HG02610 (cell line): ENCODE measurements around the gene PARG.
"Not testable (repeated sequence)": the region's sequence is repeated elsewhere in the genome, so short reads cannot be mapped to it uniquely, and the experiment has no call there.

Source experiments
- ATAC-seq: cut with Tn5 transposase; IDR thresholded peaks from one replicate; pipeline ENCODE4 v1.9.1; 2021; ENCODE audit warnings: mild to moderate bottlenecking, moderate library complexity; ENCODE audit not compliant: unreplicated experiment

The PARG gene

DNA sequence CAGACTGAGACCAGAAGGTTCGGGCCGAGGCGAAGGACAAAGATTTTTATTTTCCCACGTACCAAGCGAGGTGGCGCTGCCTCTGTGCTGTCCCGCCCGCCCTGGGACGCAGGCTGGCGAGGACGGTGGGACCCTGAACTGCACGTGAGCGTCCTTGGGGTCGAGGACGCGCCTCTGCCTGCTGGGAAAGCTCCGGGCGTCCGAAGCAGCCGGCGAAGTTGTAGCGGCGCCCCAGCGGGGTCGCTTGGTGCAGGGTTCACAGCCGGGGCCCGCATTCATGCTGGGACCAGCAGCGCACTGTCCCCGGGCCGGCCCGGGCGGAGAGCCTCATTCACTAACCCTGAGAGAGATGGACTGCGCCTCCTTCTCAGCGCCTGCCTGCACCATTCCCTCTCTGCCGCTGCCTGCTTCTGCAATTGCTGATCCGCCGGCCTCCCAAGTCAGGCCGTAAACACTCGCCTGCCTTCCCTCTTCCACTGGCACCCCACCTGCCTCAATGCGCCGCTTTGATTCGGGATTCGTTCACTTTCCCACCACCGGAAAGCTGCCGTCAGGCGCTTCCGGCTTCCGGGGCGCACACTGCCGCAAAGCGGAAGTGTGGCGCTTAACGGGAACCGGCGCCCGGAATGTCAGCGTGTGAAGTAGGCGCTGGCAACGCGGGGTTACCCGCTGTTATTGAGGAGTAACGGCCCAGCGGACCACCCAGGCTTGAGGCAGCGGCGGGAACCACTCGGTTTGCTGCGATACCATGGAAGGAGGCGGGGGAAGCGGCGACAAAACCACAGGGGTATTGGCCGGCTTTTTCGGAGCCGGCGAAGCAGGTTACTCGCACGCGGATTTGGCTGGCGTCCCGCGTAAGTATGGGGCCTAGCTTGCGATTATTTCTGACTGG, at the start of gene PARG, which contains the start of gene TIMM23B:
Gene PARG, minus strand, starts transcription at position 581 of the 892 bp plus-strand sequence. Its CDS starts 302 bp downstream, at position 279.
Gene TIMM23B, plus strand, starts transcription at position 607 of the 892 bp plus-strand sequence. Its CDS starts 142 bp downstream, at position 749.
- ATAC-seq: peak; percentile 69

DNA sequence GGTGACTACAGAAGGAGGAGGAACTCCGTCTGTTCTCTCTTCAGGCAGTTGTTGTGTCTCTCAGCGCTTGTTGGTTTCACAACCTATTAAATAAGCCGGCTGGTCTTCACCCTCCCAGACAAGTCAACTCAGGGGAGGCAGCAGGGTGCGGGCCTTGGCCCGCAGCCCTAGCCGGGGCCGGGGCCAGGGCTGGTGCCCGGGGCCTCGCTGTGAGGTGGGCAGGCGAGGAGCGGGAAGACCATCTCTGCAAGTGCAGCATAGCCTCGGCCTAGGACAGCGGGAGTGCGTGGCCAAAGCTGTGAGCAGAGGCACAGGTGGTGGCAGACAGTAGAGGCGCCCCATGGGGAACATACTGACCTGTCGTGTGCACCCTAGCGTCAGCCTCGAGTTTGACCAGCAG, 46.5 kb upstream of the PARG start, which contains the start of gene AGAP6:
Gene AGAP6, plus strand, starts transcription at position 31 of the 400 bp plus-strand sequence. Its CDS starts 310 bp downstream, at position 341.
- not testable (repeated sequence) for ATAC-seq

DNA sequence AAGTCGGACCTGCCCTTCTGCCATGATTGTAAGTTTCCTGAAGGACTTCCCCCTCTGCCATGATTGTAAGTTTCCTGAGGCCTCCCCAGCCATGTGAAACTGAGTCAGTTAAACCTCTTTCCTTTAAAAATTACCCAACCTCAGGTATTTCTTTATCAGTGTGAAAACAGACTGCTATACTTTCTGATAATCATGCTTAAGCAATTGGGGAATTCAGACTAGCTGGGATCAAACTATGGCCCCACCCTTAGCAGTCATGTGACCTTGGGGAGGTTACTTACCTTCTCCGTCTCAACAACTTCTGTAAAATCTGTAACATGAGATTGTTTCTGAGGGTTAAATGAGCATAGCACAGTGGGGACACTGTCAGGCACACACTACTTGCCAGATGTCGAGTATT, 45.4 kb upstream of the PARG start:
- not testable (repeated sequence) for ATAC-seq

DNA sequence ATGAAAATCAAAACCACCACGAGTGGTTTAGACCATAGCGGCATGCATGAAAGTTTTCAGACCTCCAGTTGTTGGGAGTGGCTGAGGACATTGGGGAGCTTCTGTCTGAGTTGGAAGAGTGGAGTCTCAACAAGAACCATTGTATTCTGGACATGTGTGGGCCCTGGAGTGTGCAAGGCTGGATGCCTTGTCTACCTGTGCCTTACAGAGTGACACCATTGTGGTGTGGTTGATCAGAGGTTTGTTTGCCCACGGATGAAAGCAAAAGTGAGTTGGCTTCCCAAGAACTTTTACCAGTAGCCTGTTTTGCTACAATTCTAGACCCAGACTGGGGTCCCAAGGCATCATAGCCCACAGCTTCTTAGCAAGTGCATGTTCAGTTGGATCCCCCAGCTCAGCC, 35.9 kb upstream of the PARG start:
- not testable (repeated sequence) for ATAC-seq

DNA sequence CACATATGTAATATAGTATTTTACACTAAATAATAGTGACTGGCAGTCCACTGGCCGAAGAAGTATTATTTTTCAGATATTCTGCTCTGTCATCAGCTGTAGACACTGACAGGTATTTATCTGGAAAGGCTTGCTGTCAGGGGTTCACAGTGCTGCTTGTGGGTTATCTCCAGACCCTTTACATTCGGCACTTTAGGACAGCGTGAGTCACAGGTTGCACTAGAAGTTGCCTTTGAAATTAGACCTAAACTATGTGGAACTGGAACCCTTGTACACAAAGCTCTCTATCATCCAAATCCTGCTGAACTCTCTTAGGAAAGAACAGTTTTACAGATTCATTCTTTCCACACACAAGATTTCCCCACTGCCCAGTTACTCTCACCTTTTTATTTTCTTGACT, 30.3 kb upstream of the PARG start:
- ATAC-seq: not testable (repeated sequence)

DNA sequence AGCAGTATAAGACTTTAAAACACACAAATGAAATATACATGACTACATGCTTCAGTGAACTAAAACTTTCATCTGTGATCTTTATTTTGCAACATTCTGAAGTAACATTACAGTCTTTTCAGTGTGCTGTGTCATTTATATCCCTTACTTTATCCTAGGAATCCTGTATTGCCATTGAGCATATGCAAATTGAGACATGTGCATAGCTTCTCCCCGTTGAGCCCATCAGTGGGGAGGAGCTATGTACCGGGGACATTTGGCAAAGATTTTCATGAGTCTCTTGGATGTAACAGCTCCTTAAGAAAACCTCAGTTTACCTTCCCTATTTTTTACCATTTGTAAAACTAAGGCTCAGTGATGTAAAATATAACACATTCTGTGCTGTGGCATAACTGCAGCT, 29.6 kb upstream of the PARG start:
- ATAC-seq: not testable (repeated sequence)

DNA sequence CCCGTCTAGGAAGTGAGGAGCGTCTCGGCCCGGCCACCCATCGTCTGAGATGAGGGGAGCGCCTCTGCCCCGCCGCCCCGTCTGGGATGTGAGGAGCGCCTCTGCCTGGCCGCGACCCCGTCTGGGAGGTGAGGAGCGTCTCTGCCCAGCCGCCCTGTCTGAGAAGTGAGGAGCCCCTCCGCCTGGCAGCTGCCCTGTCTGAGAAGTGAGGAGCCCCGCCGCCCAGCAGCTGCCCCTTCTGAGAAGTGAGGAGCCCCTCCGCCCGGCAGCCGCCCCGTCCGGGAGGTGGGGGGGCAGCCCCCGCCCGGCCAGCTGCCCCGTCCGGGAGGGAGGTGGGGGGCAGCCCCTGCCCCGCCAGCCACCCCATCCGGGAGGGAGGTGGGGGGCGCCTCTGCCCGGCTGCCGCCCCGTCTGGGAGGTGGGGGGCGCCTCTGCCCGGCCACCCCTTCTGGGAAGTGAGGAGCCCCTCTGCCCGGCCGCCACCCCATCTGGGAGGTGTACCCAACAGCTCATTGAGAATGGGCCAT, 28.6 kb upstream of the PARG start:
- ATAC-seq: not testable (repeated sequence)

DNA sequence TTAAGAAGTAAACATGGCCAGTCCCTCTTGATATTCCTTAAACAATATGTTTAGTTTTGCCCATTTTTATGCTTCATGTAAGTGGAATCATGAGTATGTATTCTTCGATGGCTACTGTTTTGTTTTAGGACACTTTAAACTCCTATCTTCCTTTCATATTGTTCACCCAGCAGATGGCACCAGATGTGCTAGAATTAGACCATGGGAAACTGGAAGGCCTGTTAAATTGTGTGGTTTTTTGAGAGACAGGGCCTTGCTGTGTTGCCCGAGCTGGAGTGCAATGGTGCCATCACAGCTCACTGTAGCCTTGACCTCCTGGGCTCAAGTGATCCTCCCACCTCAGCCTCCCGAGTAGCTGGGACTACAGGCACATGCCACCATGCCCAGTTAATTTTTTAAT, 11.3 kb upstream of the PARG start:
- ATAC-seq: not testable (repeated sequence)

DNA sequence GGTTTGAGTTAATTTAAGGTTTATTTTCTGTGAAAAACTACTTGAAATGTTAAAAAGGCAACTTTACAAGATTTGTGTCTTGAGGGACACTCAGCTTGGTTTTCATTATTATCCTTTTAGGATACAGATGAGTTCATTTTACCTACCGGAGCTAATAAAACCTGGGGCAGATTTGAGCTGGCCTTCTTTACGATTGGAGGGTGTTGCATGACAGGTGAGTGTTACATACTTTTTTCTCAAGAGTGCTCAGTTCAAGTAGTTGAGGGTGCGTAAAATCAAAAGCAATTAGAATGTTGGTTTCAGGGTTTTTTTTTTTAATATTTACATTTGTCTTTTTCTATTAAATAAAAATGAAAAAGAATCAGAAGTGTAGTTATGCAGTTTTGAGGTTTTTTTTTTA, 10.2 kb upstream of the PARG start:
- not testable (repeated sequence) for ATAC-seq

DNA sequence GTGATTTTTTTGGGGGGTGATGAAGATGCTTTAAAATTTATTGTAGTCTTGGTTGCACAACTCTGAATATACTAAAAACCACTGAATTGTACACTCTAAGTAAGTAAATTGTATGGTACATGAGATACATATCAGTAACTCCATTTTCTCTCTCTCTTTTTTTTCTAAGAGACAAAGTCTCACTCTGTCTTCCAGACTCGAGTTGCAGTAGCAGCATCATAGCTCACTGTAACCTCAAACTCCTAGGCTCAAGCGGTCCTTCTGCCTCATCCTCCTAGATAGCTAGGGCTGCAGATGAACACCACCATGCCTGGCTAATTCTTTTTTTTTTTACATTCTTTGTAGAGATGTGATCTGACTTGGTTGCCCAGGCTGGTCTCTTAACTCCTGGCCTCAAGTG, 6.9 kb upstream of the PARG start:
- not testable (repeated sequence) for ATAC-seq

DNA sequence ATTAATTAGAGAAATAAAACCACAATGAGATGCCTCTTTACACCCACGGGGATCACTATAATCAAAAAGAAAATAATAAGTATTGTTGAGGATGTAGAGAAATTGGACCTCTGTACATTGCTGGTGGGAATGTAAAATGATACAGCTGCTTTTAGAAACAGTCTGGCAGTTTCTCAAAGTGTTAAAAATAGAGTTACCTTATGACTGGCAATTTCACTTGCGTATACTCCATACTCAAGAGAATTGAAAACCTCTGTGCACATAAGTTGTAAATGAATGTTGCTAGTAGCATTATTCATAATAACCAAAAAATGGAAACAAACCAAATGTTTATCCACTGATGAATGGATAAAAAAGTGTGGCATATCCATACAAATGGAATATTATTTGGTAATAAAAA, 6.3 kb upstream of the PARG start:
- peak; percentile 92 for ATAC-seq

DNA sequence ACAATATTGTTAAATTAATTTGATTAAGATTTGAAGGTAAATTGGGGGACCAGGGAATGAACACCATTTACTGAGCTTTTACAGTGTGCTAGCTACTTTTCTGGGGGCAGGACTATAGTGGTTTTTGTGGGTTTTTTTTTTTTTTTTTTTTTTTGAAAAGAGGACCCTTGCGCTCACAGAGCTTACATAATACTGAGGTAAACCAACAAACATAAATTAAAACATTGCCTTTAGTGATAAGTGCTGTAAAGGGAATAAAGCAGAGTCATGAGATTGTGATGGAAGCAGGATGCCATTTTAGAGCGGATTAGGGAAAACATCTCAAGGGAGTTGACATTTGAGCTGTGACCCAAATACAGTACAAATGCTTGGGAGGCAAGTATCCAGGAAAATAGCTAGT, 1.8 kb upstream of the PARG start:
- ATAC-seq: not testable (repeated sequence)

DNA sequence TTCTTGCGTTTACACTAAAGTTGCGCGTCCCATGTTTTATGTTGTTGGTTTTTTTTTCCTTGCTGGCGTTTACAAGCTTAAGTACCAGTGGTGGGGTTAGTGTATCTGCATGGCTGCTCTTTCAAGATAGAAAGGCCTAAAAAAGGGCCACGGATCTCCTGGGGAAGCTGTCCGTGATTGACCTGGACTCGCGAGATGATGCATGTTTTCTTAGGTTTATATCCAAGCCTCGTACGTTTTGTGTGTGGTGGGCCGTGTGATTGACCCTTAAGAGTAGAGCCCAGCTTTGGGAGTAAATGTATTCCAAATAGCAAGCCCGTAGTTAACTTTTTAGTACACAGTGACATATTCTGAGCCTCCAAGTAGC, 495 bp upstream of the PARG start:
- ATAC-seq: peak; percentile 18

DNA sequence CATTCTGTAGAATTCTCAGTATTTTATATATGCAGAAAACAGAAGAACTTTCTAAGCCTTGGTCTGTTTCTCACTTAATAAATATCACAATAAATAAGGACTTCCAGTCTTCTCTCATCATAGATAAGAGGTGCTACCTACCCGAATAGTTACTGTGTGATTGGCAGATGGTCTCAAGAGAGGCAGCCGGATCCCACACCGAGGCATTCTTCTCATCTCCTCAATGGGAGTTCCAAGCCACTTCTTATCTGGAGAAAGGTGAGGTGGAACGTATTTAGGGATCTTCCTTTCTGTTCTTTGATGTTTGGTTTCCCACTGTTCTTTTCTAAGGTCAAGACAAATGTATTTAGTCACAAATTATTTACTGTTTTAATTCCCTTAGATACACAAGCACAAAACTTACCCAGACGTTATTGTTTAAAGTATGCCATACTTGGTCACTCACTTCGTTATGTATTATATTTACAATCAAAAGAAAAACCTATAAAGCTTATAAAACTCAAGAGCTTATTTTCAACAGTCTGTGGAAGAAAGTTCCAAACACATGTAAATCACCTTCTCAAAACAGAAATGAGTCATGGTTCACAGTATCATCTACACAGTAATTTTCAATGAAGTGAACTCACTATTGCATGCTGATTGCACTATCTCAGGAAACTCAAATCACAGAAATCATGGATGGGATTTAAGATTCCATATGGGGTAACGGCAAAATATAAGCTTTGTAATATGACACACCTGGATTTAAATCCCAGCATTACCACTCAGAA, 9.7 kb downstream of the PARG start:
- not testable (repeated sequence) for ATAC-seq

DNA sequence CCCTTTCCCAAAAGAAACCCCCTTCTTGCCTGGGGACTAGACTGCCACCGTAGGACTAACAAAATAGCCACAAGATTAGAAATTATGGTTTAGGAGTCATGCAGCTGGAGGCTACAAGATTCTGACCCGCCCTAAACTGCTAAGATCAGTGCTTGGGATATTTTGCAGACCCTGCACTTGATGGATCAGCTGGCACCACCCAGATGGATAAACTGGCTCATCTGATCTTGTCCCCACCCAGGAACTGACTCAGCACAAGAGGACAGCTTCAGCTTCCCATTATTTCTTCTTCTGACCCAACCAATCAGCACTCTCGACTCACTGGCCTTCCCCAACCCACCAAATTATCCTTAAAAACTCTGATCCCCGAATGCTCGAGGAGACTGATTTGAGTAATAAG, 10.6 kb downstream of the PARG start:
- not testable (repeated sequence) for ATAC-seq

DNA sequence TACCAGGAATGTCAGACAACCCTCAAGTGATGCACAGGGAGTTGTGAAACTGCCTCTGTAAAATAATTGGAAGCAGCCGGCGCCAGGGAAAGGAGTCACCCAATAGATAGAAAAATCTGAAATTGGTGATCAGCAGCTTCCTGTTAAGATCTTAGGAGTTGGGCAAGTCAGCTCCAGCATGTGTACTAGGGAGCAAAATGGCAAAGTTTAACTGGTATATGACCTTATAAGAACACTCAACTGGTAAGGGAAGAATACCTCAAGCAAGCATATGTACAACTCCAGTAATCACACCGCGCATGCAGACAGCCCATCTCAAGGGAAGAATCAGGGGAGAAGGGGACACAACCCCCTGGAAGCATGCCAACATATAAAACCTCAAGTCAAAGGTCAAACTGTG, 18.3 kb downstream of the PARG start:
- not testable (repeated sequence) for ATAC-seq

DNA sequence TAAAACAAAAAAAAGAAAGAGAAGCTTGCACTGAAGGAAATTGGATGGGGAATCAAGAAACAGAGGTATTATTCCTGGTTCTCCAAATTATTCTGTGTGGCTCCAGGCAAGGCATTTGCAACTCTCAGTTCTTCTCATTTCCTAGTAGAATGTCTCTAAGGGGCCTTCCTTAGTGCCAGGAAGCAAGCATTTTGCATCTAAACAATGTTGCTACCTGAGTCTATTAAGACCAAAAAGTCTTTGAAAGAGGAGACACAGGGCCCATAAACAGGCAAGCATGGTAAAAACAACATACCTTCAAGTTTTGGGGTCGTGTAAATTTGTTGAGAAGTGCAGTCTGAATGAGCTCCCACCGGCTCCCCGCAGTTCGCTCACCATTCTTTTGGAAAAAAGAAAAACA, 19.8 kb downstream of the PARG start:
- ATAC-seq: not testable (repeated sequence)

DNA sequence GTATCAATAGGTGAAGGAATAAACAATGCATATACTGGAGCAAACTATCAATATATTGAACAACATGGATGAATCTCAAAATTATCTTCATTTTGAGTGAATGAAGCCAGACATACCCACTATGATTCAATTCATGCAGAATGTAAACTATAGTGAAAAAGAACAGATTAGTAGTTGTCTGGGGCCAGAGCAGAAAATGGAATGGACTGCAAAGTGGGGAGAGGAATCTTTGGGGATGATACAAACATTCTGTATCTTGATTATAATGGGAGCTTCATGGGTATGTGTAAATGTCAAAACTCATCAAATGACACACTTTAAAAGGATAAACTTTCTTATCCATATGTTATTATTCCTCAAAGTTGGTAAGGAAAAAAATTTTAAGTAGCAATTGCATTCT, 23.9 kb downstream of the PARG start:
- ATAC-seq: not testable (repeated sequence)

DNA sequence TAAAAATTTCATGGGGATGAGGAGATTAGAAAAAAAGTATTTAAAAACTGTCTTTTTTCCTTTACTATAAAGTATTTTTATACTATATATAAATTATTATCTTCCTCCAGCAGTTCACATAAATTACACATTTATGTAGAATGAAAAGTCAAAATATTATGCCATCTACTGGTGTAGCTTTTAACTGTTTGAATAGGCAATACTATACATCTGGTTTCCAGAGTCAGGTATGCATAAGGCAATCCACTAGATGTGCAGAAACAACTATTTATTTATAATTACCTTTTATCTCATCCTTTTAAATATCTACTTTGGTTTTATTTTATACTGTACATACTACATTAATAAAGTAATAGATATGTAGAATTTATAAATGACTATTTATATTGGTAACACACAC, 25.4 kb downstream of the PARG start:
- not testable (repeated sequence) for ATAC-seq

DNA sequence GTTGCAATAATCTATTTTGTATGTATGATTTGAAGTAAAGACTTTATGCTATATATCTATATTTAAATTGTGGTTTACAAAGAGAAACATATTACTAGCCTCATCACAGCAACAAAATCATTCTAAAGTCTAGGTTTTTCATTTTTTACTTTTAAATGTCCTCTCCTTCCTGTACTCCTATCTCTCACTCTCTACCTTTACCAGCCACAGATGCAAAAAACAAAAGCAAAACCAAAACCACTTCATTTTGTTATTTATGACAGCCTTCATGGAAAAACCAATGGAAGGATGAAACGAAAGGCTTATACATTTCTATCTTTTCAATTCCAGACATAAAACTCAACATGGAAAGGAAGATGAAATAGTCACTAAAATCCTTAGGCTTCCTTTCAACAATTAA, 31.5 kb downstream of the PARG start:
- not testable (repeated sequence) for ATAC-seq
